SH-SY5Y (cell line): ENCODE results near the gene PDE4D.

ENCODE experiments used
- GATA2 ChIP-seq: IDR thresholded peaks from 2 replicates; pipeline ENCODE4 v1.6.1; 2011; ENCODE audit warnings: mild to moderate bottlenecking, low read depth, low read length
- GATA3 ChIP-seq: IDR thresholded peaks from 2 replicates; pipeline ENCODE4 v1.6.1; 2011; ENCODE audit warnings: low read depth, mild to moderate bottlenecking, low read length, moderate library complexity

DNA sequence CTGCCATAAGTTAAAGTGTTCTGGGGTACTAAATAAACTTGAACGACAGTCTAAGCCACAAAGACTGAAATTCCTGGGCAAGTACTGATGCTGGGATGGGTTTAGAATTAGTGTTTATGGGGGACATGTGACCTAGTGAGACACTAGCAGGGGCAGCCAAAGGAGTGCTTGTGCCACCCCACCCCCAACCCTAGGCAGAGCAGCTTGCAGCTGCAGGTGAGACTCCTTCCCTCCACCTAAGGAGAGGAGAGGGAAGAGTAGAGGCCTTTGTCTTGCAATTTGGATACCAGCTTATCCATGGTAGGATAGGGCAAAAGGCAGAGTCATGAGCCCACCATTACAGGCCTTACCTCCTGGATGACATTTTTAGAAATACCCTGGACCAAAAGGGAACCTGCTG is 28.7 kb upstream of the PDE4D start:
- TF ChIP-seq GATA3 (no peak), GATA2 (no peak)
